ENCODE data around the gene B4GALNT2. TPM values are rescaled to one million over a fixed set of nuclear protein-coding genes. Genes with fewer than 3 reads are reported as not detected.
A peak's percentile ranks its signal among the peaks of the same experiment; 100 is the strongest.
"Not testable (repeated sequence)": the region's sequence is repeated elsewhere in the genome, so short reads cannot be mapped to it uniquely, and the experiment has no call there.

B4GALNT2 gene
- total and polyA plus RNA-seq, 2 of the 13 experiments (the other 11 are each of a cell fraction or from before 2014, with no cell fraction given): not detected

GRCh38 chr17:49126183-49126859 lies 6.2 kb upstream of the B4GALNT2 start (continued):
- TF ChIP-seq ARID5B (CRISPR knock-in tag; IDR thresholded peaks at IDR 0.05) (peak; percentile 84), ONECUT2 (CRISPR knock-in tag; IDR thresholded peaks at IDR 0.05) (peak; percentile 70; the same call in 1 of the 2 replicates), NR2F1 (CRISPR knock-in tag; IDR thresholded peaks at IDR 0.05) (peak in 1 of 2 experiments; percentile 51; a peak in 2 of 4 replicates), FOXP1 (CRISPR knock-in tag; IDR thresholded peaks at IDR 0.05) (peak; percentile 80), FOXO1 (CRISPR knock-in tag; IDR thresholded peaks at IDR 0.05) (peak; percentile 51; the same call in 1 of the 2 replicates), FOXP4 (CRISPR knock-in tag; IDR thresholded peaks at IDR 0.05) (peak; percentile 67), NR2F6 (IDR thresholded peaks at IDR 0.05) (peak; percentile 64), NR2F6 (CRISPR knock-in tag; IDR thresholded peaks at IDR 0.05) (0 out of 2 replicates have a peak, but pooled peaks have one; percentile 30), AHDC1 (CRISPR knock-in tag; IDR thresholded peaks at IDR 0.05; ENCODE audit: borderline replicate concordance) (0 out of 2 replicates have a peak, but pooled peaks have one; percentile 40), SOX6 (CRISPR knock-in tag; IDR thresholded peaks at IDR 0.05) (peak; percentile 92), CREB1 (CRISPR knock-in tag; IDR thresholded peaks at IDR 0.05) (peak; percentile 15; the same call in 1 of the 2 replicates), ZNF710 (CRISPR knock-in tag; IDR thresholded peaks at IDR 0.05; ENCODE audit: borderline replicate concordance) (peak; percentile 56; the same call in 1 of the 2 replicates), FOXA3 (CRISPR knock-in tag; IDR thresholded peaks at IDR 0.05) (0 out of 2 replicates have a peak, but pooled peaks have one; percentile 5), BCL6 (CRISPR knock-in tag; IDR thresholded peaks at IDR 0.05) (peak; percentile 95)
- not testable (repeated sequence) for TF ChIP-seq FOXP1, SOX6, CREB1 (IDR thresholded peaks at IDR 0.05)
